ENCODE data around the gene NGEF. TPM values are rescaled to one million over a fixed set of nuclear protein-coding genes. Genes with fewer than 3 reads are reported as not detected.

Gene NGEF
- total RNA-seq, 1 experiment from 2014 or later: 2.7 TPM

DNA sequence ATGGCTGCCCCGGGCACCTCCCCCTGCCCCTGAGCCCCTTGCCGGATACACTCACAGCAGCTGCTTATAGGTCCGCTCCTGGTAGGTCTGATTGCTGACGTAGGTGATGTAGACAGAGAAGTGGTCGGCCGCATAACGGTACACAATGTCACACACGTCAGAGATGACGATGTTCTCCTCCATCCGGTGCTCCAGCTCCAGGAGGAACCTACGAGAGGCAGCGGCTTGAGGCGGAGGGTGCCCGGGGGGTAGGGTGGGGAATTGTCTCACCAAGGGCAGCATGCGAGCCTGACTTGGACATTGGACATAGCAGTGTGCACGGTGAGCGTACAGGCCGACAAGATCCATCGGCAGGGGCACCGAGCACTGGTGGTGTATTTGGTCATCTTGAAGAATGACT, 120.2 kb downstream of the NGEF start:
- no peak overlapping the region for H3K27ac Mint-ChIP-seq (ENCODE audit: low read depth, unreplicated experiment)
- TF ChIP-seq, protein P1, sequence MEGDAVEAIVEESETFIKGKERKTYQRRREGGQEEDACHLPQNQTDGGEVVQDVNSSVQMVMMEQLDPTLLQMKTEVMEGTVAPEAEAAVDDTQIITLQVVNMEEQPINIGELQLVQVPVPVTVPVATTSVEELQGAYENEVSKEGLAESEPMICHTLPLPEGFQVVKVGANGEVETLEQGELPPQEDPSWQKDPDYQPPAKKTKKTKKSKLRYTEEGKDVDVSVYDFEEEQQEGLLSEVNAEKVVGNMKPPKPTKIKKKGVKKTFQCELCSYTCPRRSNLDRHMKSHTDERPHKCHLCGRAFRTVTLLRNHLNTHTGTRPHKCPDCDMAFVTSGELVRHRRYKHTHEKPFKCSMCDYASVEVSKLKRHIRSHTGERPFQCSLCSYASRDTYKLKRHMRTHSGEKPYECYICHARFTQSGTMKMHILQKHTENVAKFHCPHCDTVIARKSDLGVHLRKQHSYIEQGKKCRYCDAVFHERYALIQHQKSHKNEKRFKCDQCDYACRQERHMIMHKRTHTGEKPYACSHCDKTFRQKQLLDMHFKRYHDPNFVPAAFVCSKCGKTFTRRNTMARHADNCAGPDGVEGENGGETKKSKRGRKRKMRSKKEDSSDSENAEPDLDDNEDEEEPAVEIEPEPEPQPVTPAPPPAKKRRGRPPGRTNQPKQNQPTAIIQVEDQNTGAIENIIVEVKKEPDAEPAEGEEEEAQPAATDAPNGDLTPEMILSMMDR (IDR thresholded peaks at IDR 0.05; ENCODE audit: unreplicated experiment): no peak
- no peak overlapping the region for H3K4me3 Mint-ChIP-seq (ENCODE audit: unreplicated experiment)
- ChIA-PET POLR2A (interaction anchor here (0.7 kb wide), 1 partner anchor 52 kb away, joined by 3 read pairs; no protein-coding TSS in a partner anchor), CTCF (no interaction called here)
- no peaks in the 10 kb centered on the region for H3K27me3 Mint-ChIP-seq (ENCODE audit: insufficient read depth, unreplicated experiment)
- BruUV-seq (replicated peaks): no TSS peak
- DNase-seq (ENCODE audit: unreplicated experiment): no peak
- peaks cover 20% of the 10 kb centered on the region for H3K4me1 Mint-ChIP-seq (ENCODE audit: insufficient read depth, unreplicated experiment)
- H3K36me3 Mint-ChIP-seq (ENCODE audit: insufficient read depth, unreplicated experiment): peaks cover 5% of the 10 kb centered on the region
- intact Hi-C loops (cut with micrococcal nuclease): no loop called here
- no peaks in the 10 kb centered on the region for H3K9me3 Mint-ChIP-seq (ENCODE audit: unreplicated experiment)

- Mint-ChIP-seq H3K27ac (ENCODE audit: low read depth, unreplicated experiment) (no peak overlapping the region), H3K4me1 (ENCODE audit: insufficient read depth, unreplicated experiment) (peaks cover 20% of the 10 kb centered on the region), H3K27me3 (ENCODE audit: insufficient read depth, unreplicated experiment) (no peaks in the 10 kb centered on the region), H3K9me3 (ENCODE audit: unreplicated experiment) (no peaks in the 10 kb centered on the region), H3K4me3 (ENCODE audit: unreplicated experiment) (no peak overlapping the region), H3K36me3 (ENCODE audit: insufficient read depth, unreplicated experiment) (peaks cover 5% of the 10 kb centered on the region)
- BruUV-seq (replicated peaks): no TSS peak
- ChIA-PET CTCF (no interaction called here), POLR2A (no interaction called here)
- DNase-seq (ENCODE audit: unreplicated experiment): no peak
- TF ChIP-seq, protein P1 (IDR thresholded peaks at IDR 0.05; ENCODE audit: unreplicated experiment): no peak
- intact Hi-C loops (cut with micrococcal nuclease): no loop called here
Measured at GRCh38 chr2:232892221-232892620, 120.8 kb downstream of the NGEF start.

GRCh38 chr2:232891621-232892071, 121.4 kb downstream of the NGEF start:
- H3K4me3 Mint-ChIP-seq (ENCODE audit: unreplicated experiment): no peak overlapping the region
- TF ChIP-seq, protein P1 (IDR thresholded peaks at IDR 0.05; ENCODE audit: unreplicated experiment): no peak
- intact Hi-C loops (cut with micrococcal nuclease): no loop called here
- no peaks in the 10 kb centered on the region for H3K9me3 Mint-ChIP-seq (ENCODE audit: unreplicated experiment)
- H3K27ac Mint-ChIP-seq (ENCODE audit: low read depth, unreplicated experiment): no peak overlapping the region
- no peaks in the 10 kb centered on the region for H3K27me3 Mint-ChIP-seq (ENCODE audit: insufficient read depth, unreplicated experiment)
- peak; percentile 73 for DNase-seq (ENCODE audit: unreplicated experiment)
- no TSS peak for BruUV-seq (replicated peaks)
- POLR2A ChIA-PET: no interaction called here
- H3K4me1 Mint-ChIP-seq (ENCODE audit: insufficient read depth, unreplicated experiment): peaks cover 20% of the 10 kb centered on the region
- H3K36me3 Mint-ChIP-seq (ENCODE audit: insufficient read depth, unreplicated experiment): peaks cover 5% of the 10 kb centered on the region
- CTCF ChIA-PET: interaction anchor here (0.5 kb wide), 1 partner anchor 158 kb away, joined by 3 read pairs; no protein-coding TSS in a partner anchor

GRCh38 chr2:232890896-232891601, 122.0 kb downstream of the NGEF start:
- ChIA-PET CTCF (interaction anchor here (0.5 to 0.6 kb wide), 2 partner anchors 159 to 275 kb away, joined by 3 read pairs; no protein-coding TSS in a partner anchor), POLR2A (no interaction called here)
- no TSS peak for BruUV-seq (replicated peaks)
- peaks cover 5% of the 10 kb centered on the region for H3K36me3 Mint-ChIP-seq (ENCODE audit: insufficient read depth, unreplicated experiment)
- H3K9me3 Mint-ChIP-seq (ENCODE audit: unreplicated experiment): no peaks in the 10 kb centered on the region
- H3K27ac Mint-ChIP-seq (ENCODE audit: low read depth, unreplicated experiment): no peak overlapping the region
- H3K27me3 Mint-ChIP-seq (ENCODE audit: insufficient read depth, unreplicated experiment): no peaks in the 10 kb centered on the region
- H3K4me3 Mint-ChIP-seq (ENCODE audit: unreplicated experiment): peak overlapping the region; percentile 63
- TF ChIP-seq, protein P1 (IDR thresholded peaks at IDR 0.05; ENCODE audit: unreplicated experiment): no peak
- H3K4me1 Mint-ChIP-seq (ENCODE audit: insufficient read depth, unreplicated experiment): peaks cover 20% of the 10 kb centered on the region
- intact Hi-C loops (cut with micrococcal nuclease): no loop called here
- peak; percentile 80 for DNase-seq (ENCODE audit: unreplicated experiment)

All from MCF 10A (cell line).